SIG-M5 (cell line): ENCODE data around the gene USP43.
"Not testable (repeated sequence)": the region's sequence is repeated elsewhere in the genome, so short reads cannot be mapped to it uniquely, and the experiment has no call there.

ENCODE experiments used
- DNase-seq: peaks from one replicate; lab custom pipeline; 2025; lab: John Stamatoyannopoulos, UW

USP43 gene, protein sequence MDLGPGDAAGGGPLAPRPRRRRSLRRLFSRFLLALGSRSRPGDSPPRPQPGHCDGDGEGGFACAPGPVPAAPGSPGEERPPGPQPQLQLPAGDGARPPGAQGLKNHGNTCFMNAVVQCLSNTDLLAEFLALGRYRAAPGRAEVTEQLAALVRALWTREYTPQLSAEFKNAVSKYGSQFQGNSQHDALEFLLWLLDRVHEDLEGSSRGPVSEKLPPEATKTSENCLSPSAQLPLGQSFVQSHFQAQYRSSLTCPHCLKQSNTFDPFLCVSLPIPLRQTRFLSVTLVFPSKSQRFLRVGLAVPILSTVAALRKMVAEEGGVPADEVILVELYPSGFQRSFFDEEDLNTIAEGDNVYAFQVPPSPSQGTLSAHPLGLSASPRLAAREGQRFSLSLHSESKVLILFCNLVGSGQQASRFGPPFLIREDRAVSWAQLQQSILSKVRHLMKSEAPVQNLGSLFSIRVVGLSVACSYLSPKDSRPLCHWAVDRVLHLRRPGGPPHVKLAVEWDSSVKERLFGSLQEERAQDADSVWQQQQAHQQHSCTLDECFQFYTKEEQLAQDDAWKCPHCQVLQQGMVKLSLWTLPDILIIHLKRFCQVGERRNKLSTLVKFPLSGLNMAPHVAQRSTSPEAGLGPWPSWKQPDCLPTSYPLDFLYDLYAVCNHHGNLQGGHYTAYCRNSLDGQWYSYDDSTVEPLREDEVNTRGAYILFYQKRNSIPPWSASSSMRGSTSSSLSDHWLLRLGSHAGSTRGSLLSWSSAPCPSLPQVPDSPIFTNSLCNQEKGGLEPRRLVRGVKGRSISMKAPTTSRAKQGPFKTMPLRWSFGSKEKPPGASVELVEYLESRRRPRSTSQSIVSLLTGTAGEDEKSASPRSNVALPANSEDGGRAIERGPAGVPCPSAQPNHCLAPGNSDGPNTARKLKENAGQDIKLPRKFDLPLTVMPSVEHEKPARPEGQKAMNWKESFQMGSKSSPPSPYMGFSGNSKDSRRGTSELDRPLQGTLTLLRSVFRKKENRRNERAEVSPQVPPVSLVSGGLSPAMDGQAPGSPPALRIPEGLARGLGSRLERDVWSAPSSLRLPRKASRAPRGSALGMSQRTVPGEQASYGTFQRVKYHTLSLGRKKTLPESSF

DNA sequence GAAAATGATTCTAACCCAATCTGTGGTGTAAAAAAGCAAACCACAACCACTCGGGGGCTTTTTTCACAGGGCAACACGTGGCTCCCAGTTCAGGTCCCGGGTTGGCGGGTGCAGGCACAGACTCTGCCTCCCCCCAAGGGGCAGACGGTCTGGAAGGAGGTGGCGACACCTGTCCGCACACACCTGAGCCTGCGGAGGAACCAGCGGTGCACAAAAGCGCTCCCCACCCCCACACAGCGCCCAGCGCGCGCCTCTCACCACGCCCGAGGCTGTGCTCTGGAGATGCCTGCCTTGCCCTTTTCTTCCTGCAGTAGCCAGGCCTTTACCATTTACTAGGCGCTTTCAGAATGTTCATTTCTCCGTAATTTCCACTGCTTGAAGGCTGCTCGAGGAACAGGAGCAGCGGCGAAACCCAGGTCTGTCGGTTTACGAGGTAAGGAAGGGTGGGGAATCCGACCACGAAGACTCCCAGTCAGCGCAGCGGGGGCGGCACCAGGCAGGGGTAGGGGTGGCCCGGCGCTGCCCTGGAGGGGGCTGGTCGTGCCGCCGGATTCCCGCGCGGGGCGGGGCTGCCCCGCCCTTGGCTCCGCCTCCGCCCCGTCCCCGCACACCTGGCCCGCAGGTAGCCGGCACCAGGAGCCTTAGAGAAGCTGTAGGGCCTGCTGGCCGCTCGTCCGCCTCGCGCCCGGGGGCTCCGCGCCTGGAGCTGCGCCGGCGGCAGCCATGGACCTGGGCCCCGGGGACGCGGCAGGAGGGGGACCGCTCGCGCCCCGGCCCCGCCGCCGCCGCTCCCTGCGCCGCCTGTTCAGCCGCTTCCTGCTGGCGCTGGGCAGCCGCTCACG, at the start of gene USP43:
USP43 (plus strand) TSS at position 608 of the 842 bp plus-strand sequence; CDS start at position 724, 116 bp downstream.
- no peak for DNase-seq

GRCh38 chr17:9597638-9598037, 47.7 kb upstream of the USP43 start:
- DNase-seq: not testable (repeated sequence)

DNA sequence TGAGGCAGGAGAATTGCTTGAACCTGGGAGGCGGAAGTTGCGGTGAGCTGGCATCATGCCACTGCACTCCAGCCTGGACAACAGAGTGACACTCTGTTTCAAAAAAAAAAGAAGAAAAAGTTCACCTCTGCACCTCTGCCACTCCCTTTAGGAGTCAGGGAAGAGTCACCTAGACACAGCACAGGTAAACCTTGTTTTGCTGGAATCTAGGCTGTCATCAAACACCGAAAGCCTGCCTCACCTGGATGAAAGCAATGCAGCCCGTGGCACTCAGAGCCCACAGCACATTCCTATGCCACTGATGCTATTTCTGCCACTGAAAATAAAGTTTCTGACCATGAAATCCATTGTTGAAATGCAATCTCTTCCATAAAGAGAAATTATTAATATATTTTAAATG, 46.7 kb upstream of the USP43 start:
- no peak for DNase-seq

DNA sequence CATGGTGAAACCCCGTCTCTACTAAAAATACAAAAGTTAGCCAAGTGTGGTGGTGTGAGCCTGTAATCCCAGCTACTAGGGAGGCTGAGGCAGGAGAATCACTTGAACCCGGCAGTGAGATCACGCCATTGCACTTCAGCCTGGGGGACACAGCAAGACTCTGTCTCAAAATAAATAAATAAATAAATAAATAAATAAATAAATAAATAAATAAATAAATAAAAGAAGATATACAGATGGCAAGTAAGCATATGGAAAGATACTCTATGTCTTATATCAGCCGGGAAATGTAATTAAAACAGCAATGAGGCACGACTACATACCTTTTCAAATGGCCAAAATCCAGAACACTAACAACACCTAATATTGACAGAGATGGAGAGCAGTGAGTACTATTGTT, 40.7 kb upstream of the USP43 start:
- not testable (repeated sequence) for DNase-seq

- no peak for DNase-seq
These were observed 38.9 kb upstream of the USP43 start for GRCh38 chr17:9606453-9606852.

GRCh38 chr17:9607058-9607457, 38.3 kb upstream of the USP43 start:
- not testable (repeated sequence) for DNase-seq

DNA sequence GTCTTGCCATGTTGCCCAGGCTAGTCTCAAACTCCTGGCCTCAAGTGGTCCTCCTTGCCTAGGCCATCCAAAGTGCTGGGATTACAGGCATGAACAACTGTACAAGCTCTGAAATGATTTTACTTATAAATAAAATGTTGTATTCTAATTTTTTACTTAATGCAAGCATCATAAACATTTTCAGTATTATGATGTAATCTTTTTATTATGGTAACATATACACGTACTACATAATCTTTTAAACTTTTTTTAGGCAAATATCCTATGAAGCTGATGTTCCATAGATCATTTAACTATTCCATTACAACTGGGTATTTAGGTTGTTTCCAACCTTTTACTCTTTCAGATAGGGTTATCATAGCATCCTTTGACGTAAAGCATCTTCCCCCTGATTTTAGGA, 33.8 kb upstream of the USP43 start:
- DNase-seq: no peak

DNA sequence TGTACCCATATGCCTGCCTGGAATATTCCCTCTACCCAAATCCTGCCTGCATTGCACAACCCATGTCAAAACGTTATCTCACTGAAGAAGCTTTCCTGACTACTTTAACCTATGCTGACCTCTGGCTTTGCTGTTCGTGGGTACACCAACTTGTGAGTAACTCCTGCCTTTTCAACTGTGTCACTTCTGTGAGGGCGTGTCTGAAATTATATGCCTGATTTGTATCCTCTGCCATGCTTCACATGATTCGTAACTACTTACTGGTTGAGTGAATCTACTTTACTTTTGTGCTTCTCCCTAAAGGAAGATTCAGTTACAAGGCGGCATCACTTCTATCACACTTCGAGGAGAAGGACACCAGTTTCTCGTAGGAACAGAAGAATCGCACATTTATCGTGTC, 33.3 kb upstream of the USP43 start:
- no peak for DNase-seq

DNA sequence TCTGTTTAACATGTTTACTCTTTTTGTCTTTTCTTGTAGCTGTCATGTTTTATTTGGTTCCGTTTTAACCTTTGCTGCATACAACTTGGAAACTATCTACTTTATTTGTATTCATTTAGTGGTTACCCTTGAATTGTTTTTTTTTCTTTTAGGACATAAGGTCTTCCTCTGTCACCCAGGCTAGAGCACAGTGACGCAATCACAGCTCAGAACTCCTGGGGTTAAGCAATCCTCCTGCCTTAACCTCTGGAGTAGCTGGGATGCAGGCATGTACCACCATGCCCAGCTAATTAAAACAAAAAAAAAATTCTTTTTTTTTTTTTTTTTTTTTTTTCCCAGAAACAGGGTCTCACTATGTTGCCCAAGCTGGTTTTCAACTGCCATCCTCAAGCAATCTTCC, 29.8 kb upstream of the USP43 start:
- no peak for DNase-seq

DNA sequence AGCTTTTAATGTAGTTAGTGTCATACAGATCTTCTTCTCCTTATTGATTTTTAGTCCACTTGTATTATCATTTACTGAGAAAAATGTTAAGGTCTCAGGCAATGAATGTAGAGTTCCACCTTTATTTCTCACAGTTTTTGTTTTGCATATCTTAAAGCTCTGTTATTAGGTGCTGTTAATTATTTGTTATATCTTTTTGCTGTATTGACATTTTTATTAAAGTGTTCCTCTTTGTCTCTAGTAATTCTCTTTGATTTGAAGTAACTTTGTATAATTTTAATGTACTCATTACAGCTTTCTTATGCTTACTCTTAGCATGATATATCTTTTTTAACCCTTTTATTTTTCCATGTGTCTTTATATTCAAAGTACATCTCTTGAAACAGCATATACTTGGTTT, 22.4 kb upstream of the USP43 start:
- DNase-seq: no peak

GRCh38 chr17:9628509-9628908, 16.8 kb upstream of the USP43 start:
- DNase-seq: no peak

DNA sequence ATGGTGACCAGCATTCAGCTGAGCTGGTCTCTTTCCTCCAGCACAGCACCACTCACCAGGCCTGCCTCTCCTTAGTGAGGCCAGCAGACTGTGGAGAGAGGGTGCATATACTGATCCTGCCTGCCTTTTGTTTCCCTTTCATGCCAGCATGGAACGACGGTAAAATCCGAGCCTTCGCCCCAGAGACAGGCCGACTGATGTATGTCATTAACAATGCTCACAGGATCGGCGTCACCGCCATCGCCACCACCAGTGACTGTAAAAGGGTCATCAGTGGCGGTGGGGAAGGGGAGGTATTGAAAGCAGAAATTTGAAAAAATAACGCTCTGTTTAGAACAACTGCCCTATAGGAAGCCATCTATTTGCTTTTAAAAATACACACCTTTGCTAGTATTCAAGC, 12.6 kb upstream of the USP43 start:
- no peak for DNase-seq

GRCh38 chr17:9635340-9635739, 10.0 kb upstream of the USP43 start:
- no peak for DNase-seq

GRCh38 chr17:9636501-9636900, 8.8 kb upstream of the USP43 start:
- no peak for DNase-seq

DNA sequence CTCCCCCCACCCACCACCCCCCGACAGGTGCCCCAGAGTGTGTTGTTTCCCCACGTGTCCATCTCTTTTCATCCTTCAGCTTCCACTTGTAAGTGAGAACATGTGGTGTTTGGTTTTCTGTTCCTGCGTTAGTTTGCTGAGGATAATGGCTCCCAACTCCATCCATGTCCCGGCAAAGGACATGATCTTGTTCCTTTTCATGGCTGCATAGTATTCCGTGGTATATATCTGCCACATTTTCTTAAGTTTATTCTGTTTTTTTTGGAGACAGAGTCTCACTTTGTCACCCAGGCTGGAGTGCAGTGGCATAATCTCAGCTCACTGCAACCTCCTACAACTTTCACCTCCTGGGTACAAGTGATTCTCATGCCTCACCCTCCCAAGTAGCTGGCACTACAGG, 4.9 kb upstream of the USP43 start:
- DNase-seq: not testable (repeated sequence)

DNA sequence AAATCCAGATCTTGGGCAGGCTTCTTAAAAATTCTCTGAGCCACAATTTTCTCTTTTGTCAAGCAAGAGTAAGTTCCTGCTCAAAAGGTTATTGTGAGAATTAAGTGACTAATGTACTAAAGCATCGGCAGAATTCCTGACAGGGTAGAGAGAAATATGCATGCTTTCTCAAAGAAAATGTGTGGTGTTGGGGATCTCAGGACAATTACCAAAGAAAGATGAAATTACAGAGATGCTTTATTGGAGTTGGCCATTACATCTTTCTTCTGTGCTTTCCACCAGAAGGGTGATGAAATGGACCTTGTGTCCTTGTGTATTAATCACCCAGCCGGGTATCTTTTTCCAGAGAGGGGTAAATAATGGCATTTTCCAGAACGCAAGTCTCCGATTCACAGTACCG, 1.7 kb upstream of the USP43 start:
- no peak for DNase-seq

GRCh38 chr17:9645851-9646545, 681 bp downstream of the USP43 start:
- no peak for DNase-seq

- no peak for DNase-seq
These were observed 1.2 kb downstream of the USP43 start for GRCh38 chr17:9646546-9646885.

- no peak for DNase-seq
These were observed 1.7 kb downstream of the USP43 start for GRCh38 chr17:9647014-9647413.

DNA sequence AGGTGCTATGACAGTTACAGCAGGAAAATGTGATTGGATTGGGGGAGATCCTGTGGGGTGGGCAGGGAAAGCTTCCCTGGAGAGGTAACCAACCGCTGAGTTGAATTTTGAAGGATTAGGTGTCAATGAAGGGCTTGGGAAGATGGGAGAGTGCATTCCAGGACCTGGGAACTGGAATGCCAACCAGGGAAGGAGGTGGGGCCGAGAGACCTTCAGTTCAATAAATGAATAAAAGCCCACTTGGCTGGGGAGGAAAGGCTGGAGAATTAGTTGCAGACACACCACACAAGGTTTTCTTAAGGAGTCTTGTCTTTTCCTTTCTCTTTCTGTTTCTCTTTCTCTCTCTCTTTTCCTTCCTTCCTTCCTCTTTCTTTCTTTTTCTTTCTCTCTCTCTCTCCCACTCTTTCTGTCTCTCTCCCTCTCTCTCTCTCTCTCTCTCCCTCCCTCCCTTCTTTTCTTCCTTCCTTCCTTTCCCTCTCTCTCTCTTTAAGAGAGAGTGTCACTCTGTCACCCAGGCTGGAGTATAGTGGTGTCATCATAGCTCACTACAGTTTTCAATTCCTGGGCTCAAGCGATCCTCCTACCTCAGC, 3.3 kb downstream of the USP43 start:
- no peak for DNase-seq
